GM23338 (cell line): ENCODE data around the gene AARS2. TPM values are rescaled to one million over a fixed set of nuclear protein-coding genes. Genes with fewer than 3 reads are reported as not detected.

Source experiments
- ATAC-seq: fragments of 200-7000 bp; cut with Tn5 transposase; 3 replicates; pipeline ENCODE4 v1.9.1; 2020
- DNase-seq: peaks from one replicate; pipeline ENCODE4 v3.0.0-alpha.2; 2015; ENCODE audit warnings: low spot score
- H2AFZ ChIP-seq: fragments of 200-600 bp; sonication (generic); 2 replicates; pipeline ENCODE4 v1.8.0; 2016; ENCODE audit warnings: antibody characterized with exemption, mild to moderate bottlenecking, moderate library complexity
- H3F3A ChIP-seq: fragments of 200-600 bp; sonication (generic); replicated peaks from 2 replicates; pipeline ENCODE4 v1.8.0; 2017; ENCODE audit warnings: antibody characterized with exemption, mixed run types, low read depth
- H3K27ac ChIP-seq: fragments of 200-600 bp; sonication (generic); 2 replicates; pipeline ENCODE4 v1.6.1; 2016; ENCODE audit warnings: low read depth
- H3K27me3 ChIP-seq: fragments of 200-600 bp; sonication (generic); 2 replicates; pipeline ENCODE4 v1.8.0; 2016; ENCODE audit warnings: mild to moderate bottlenecking, mixed run types, moderate library complexity; ENCODE audit not compliant: insufficient read depth
- H3K36me3 ChIP-seq: fragments of 200-600 bp; sonication (generic); 2 replicates; pipeline ENCODE4 v1.8.0; 2016; ENCODE audit warnings: mild to moderate bottlenecking; ENCODE audit not compliant: insufficient read depth
- H3K4me1 ChIP-seq: fragments of 200-600 bp; sonication (generic); 2 replicates; pipeline ENCODE4 v1.8.0; 2016; ENCODE audit warnings: mild to moderate bottlenecking, moderate library complexity; ENCODE audit not compliant: insufficient read depth
- H3K4me2 ChIP-seq: fragments of 200-600 bp; sonication (generic); 2 replicates; pipeline ENCODE4 v1.7.1; 2017; ENCODE audit warnings: mixed run types
- H3K4me3 ChIP-seq: fragments of 200-600 bp; sonication (generic); 2 replicates; pipeline ENCODE4 v1.6.1; 2016; ENCODE audit warnings: mixed run types
- H3K79me2 ChIP-seq: fragments of 200-600 bp; sonication (generic); replicated peaks from 2 replicates; pipeline ENCODE4 v1.8.0; 2017; ENCODE audit warnings: mild to moderate bottlenecking; ENCODE audit not compliant: insufficient read depth
- H3K9me2 ChIP-seq: fragments of 200-600 bp; sonication (generic); 2 replicates; pipeline ENCODE4 v1.8.0; 2017; ENCODE audit not compliant: insufficient read depth
- H4K20me1 ChIP-seq: fragments of 200-600 bp; sonication (generic); replicated peaks from 2 replicates; pipeline ENCODE4 v1.8.0; 2017; ENCODE audit warnings: mild to moderate bottlenecking; ENCODE audit not compliant: insufficient read depth
- H3K27ac Mint-ChIP-seq: 2 replicates; pipeline ENCODE4 v1.8.0; 2020; ENCODE audit warnings: inconsistent platforms, mild to moderate bottlenecking, moderate library complexity, mixed read lengths
- H3K27me3 Mint-ChIP-seq: 3 replicates; pipeline ENCODE4 v1.8.0; 2022; ENCODE audit warnings: low read depth, mild to moderate bottlenecking, moderate library complexity, mixed read lengths, inconsistent platforms; ENCODE audit not compliant: insufficient read depth, poor library complexity
- H3K36me3 Mint-ChIP-seq: 3 replicates; pipeline ENCODE4 v1.8.0; 2021; ENCODE audit warnings: low read depth, mild to moderate bottlenecking, inconsistent platforms, moderate library complexity, mixed read lengths
- H3K4me1 Mint-ChIP-seq: 3 replicates; pipeline ENCODE4 v1.8.0; 2020; ENCODE audit warnings: mild to moderate bottlenecking, inconsistent platforms, mixed read lengths
- H3K4me3 Mint-ChIP-seq: 3 replicates; pipeline ENCODE4 v1.8.0; 2021; ENCODE audit warnings: moderate library complexity, mild to moderate bottlenecking, inconsistent platforms, mixed read lengths
- H3K9me3 Mint-ChIP-seq: 3 replicates; pipeline ENCODE4 v1.8.0; 2020; ENCODE audit warnings: moderate library complexity, mild to moderate bottlenecking, inconsistent platforms, mixed read lengths
- CREB1 ChIP-seq: fragments of 250-450 bp; sonication (Bioruptor Pico); IDR thresholded peaks from 2 replicates; pipeline ENCODE4 v1.5.0; 2020; ENCODE audit warnings: low read depth, mild to moderate bottlenecking, moderate library complexity
- ETS1 ChIP-seq: IDR thresholded peaks from 2 replicates; pipeline ENCODE4 v1.6.1; 2016; ENCODE audit warnings: antibody characterized with exemption
- EZH2 ChIP-seq: fragments of 200-600 bp; sonication (generic); IDR thresholded peaks from one replicate; pipeline ENCODE4 v1.8.0; 2017; ENCODE audit warnings: antibody characterized with exemption, mild to moderate bottlenecking, low read depth; ENCODE audit not compliant: unreplicated experiment
- EZH2phosphoT487 ChIP-seq: fragments of 200-600 bp; sonication (generic); IDR thresholded peaks from one replicate; pipeline ENCODE4 v1.8.1; 2018; ENCODE audit warnings: antibody characterized with exemption; ENCODE audit not compliant: unreplicated experiment
- ZNF462 ChIP-seq: fragments of 250-450 bp; sonication (Bioruptor Pico); IDR thresholded peaks from 2 replicates; pipeline ENCODE4 v1.5.0; 2020; ENCODE audit warnings: mild to moderate bottlenecking, moderate library complexity
- polyA plus RNA-seq: library from polyadenylated mRNA; unstranded; fragments of >200 nt; fragmentation: Nextera tagmentation; extraction: Ambion mirVana; gene quantifications from 2 replicates; pipeline ENCODE4 v1.2.1, GENCODE V29; 2016
- total RNA-seq: library from RNA; depleted of rRNA; stranded (reverse); fragments of >200 nt; shearing (Covaris generic); gene quantifications from 2 replicates; pipeline ENCODE4 v1.2.3, GENCODE V29; 2014
- TF ChIP-seq, protein P1 (sequence below), 2 experiments: fragments of 200-600 bp in 1 of 2; sonication (generic) in 1 of 2; conservative IDR thresholded peaks; 2 replicates each; pipeline versions ENCODE4 v1.5.1 to v1.6.1; 2016 to 2017; ENCODE audit warnings: antibody characterized with exemption in 2 of 2, low read depth in 2 of 2, mild to moderate bottlenecking in 2 of 2, moderate library complexity in 1 of 2

AARS2 gene
- total and polyA plus RNA-seq, 2 experiments from 2014 or later, result 6.5 to 23.2 TPM

DNA sequence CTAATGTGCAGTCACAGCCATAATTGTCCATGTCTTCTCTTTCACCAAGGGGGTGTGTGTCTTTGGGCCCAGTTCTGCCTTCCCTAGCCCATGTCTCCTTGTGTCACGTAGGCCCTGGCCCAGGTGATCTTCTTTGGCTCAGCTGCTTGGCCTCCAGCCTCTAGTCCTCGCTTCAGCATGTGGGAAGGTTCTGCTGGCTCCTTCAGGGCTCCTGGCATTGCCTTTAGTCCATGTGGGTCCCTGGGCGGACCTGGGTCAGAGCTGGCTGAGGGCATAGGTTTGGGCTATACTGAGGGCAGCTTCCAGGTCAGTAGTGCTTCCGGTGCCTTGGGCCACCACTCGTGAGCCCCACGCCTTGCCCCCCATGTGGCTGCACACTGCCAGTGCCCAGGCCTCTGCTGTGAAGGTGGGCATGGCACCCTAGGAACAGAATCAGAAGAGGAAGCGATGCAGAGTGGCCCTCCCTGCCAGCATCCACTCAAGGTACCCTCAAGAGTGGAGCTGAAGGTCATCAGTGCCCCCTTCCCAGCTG is 12.8 kb downstream of the AARS2 start (continued):
- no peak for TF ChIP-seq ZNF462 (CRISPR knock-in tag)
- no peak for TF ChIP-seq CREB1
- no peak for TF ChIP-seq EZH2
- no peak for TF ChIP-seq EZH2phosphoT487

DNA sequence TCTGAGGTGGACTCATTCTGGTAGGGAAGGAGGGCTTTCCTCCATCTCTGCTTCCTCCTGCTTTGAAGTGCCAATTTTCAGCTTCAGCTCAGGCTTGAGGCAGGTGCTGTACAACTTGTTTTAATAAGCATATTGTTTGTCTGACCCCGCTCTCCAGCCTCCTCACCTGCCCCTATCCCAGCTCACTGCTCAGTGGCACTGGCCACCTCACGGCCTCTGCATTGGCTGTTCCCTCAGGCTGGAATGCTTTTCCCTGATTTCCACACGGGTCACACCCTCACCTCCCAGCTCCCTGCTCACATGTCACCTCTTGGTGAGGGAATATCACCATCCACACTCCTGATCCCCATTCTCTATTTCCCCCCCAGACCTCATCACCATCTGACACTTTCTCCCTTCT is 14.3 kb downstream of the AARS2 start:
- no peak overlapping the region for H2AFZ ChIP-seq
- Mint-ChIP-seq H3K4me3 (peak overlapping the region; percentile 24; the same call in 1 of the 3 replicates), H3K9me3 (no peaks in the 10 kb centered on the region; the same call in 2 of the 3 replicates)
- TF ChIP-seq ETS1, result no peak
- no peak for TF ChIP-seq ZNF462 (CRISPR knock-in tag)
- TF ChIP-seq, protein P1, sequence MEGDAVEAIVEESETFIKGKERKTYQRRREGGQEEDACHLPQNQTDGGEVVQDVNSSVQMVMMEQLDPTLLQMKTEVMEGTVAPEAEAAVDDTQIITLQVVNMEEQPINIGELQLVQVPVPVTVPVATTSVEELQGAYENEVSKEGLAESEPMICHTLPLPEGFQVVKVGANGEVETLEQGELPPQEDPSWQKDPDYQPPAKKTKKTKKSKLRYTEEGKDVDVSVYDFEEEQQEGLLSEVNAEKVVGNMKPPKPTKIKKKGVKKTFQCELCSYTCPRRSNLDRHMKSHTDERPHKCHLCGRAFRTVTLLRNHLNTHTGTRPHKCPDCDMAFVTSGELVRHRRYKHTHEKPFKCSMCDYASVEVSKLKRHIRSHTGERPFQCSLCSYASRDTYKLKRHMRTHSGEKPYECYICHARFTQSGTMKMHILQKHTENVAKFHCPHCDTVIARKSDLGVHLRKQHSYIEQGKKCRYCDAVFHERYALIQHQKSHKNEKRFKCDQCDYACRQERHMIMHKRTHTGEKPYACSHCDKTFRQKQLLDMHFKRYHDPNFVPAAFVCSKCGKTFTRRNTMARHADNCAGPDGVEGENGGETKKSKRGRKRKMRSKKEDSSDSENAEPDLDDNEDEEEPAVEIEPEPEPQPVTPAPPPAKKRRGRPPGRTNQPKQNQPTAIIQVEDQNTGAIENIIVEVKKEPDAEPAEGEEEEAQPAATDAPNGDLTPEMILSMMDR (conservative IDR thresholded peaks at IDR 0.05; ENCODE audit: low read depth in 2 of 2), result no peak

More for the DNA sequence above, 14.3 kb downstream of the AARS2 start:
- no peak for ATAC-seq
- H3K4me1 ChIP-seq, result no peaks in the 10 kb centered on the region; the same call in 1 of the 2 replicates
- H3K36me3 ChIP-seq, result peaks cover 3% of the 10 kb centered on the region; the same call in 1 of the 2 replicates
- no peak overlapping the region for H3K4me3 ChIP-seq
- H3K4me1 Mint-ChIP-seq, result peaks cover 13% of the 10 kb centered on the region
- no peak for DNase-seq
- H3K27ac ChIP-seq, result no peak overlapping the region
- H3F3A ChIP-seq, result peaks cover 15% of the 10 kb centered on the region; the same call in 1 of the 2 replicates
- no peak overlapping the region for H3K4me2 ChIP-seq
- H3K27me3 ChIP-seq, result peaks cover 31% of the 10 kb centered on the region
- H3K9me2 ChIP-seq, result no peaks in the 10 kb centered on the region
- H3K27me3 Mint-ChIP-seq, result peaks cover 30% of the 10 kb centered on the region
- 0 out of 2 replicates have a peak, but pooled peaks cover 3% of the 10 kb centered on the region for H4K20me1 ChIP-seq
- H3K27ac Mint-ChIP-seq, result no peak overlapping the region
- peaks cover 45% of the 10 kb centered on the region for H3K36me3 Mint-ChIP-seq
- H3K79me2 ChIP-seq, result no peaks in the 10 kb centered on the region
